Fibroblast of pulmonary artery (primary cell): Measurements from ENCODE around the gene SRSF2.

Experiments
- DNase-seq: peaks from one replicate; pipeline ENCODE4 v3.0.0-alpha.2; 2010; ENCODE audit warnings: low read depth
- H3K4me3 ChIP-seq: replicated peaks from 2 replicates; pipeline ENCODE4 v1.5.1; 2011; ENCODE audit warnings: low read depth, mild to moderate bottlenecking, control low read depth, low read length, moderate library complexity
- CTCF ChIP-seq: IDR thresholded peaks from 2 replicates; pipeline ENCODE4 v1.5.1; 2011; ENCODE audit warnings: mild to moderate bottlenecking, control low read depth, low read length, inconsistent platforms; ENCODE audit errors: missing control alignments

Gene SRSF2

GRCh38 chr17:76695059-76695831 lies 41.9 kb downstream of the SRSF2 start:
- no peak for DNase-seq
- TF ChIP-seq CTCF = no peak
- no peak overlapping the region for H3K4me3 ChIP-seq

GRCh38 chr17:76691379-76692191 lies 45.5 kb downstream of the SRSF2 start:
- no peak overlapping the region for H3K4me3 ChIP-seq
- DNase-seq = no peak
- TF ChIP-seq CTCF = no peak

GRCh38 chr17:76690596-76691280 lies 46.4 kb downstream of the SRSF2 start:
- H3K4me3 ChIP-seq = no peak overlapping the region
- no peak for DNase-seq
- TF ChIP-seq CTCF = no peak

- TF ChIP-seq CTCF = no peak
- no peak for DNase-seq
- no peak overlapping the region for H3K4me3 ChIP-seq
Measured at GRCh38 chr17:76689859-76690258, 47.3 kb downstream of the SRSF2 start.

GRCh38 chr17:76688165-76688622 lies 48.9 kb downstream of the SRSF2 start:
- TF ChIP-seq CTCF = peak; percentile 2
- DNase-seq = no peak
- no peak overlapping the region for H3K4me3 ChIP-seq

GRCh38 chr17:76687298-76688164 lies 49.6 kb downstream of the SRSF2 start:
- no peak for TF ChIP-seq CTCF
- no peak overlapping the region for H3K4me3 ChIP-seq
- no peak for DNase-seq
